Thoracic aorta (tissue), 2 donors: ENCODE measurements around the gene ZDHHC22. TPM values are rescaled to one million over a fixed set of nuclear protein-coding genes. Genes with fewer than 3 reads are reported as not detected.

Source experiments
- ATAC-seq: fragments of 150-250 bp; one replicate; pipeline ENCODE4 v1.8.0; 2017; ENCODE audit warnings: low read depth; ENCODE audit not compliant: insufficient number of reproducible peaks, low FRiP score
- DNase-seq: peaks from one replicate; pipeline ENCODE4 v3.0.0-alpha.2; 2020; ENCODE audit warnings: low spot score
- H3K27ac ChIP-seq, 2 donors: fragments of 200-600 bp; sonication (generic); 1 replicate in 1 of 2; 2 replicates in 1 of 2; pipeline ENCODE4 v1.5.1; 2016; ENCODE audit warnings: mild to moderate bottlenecking in 2 of 2, moderate library complexity in 2 of 2
- H3K27me3 ChIP-seq: fragments of 200-600 bp; sonication (generic); replicated peaks from 2 replicates; pipeline ENCODE4 v1.6.0; 2016; ENCODE audit warnings: mild to moderate bottlenecking; ENCODE audit not compliant: insufficient read depth
- H3K36me3 ChIP-seq: fragments of 200-600 bp; sonication (generic); one replicate; pipeline ENCODE4 v1.5.1; 2016
- H3K4me1 ChIP-seq, 2 donors: fragments of 200-600 bp; sonication (generic); 1 replicate in 1 of 2; 2 replicates in 1 of 2; pipeline versions ENCODE4 v1.5.1 to v1.6.0; 2016; ENCODE audit warnings: low read depth in 2 of 2, mild to moderate bottlenecking in 1 of 2; ENCODE audit not compliant: control insufficient read depth in 1 of 2
- H3K4me3 ChIP-seq: fragments of 200-600 bp; sonication (generic); 2 replicates; pipeline ENCODE4 v1.5.1; 2016; ENCODE audit warnings: mild to moderate bottlenecking
- H3K9me3 ChIP-seq: fragments of 200-600 bp; sonication (generic); 2 replicates; pipeline ENCODE4 v1.5.1; 2016
- CTCF ChIP-seq: fragments of 200-600 bp; sonication (generic); IDR thresholded peaks from one replicate; pipeline ENCODE4 v1.5.1; 2019; ENCODE audit warnings: antibody characterized with exemption
- total RNA-seq, 2 donors: library from RNA; depleted of rRNA; stranded (reverse); fragments of >200 nt; gene quantifications; one replicate each; pipeline versions ENCODE4 v1.1.0 to v1.2.3, GENCODE V29; 2016

The ZDHHC22 gene
- total RNA-seq, 2 donors from 2014 or later: not detected

GRCh38 chr14:77151245-77151644, 9.7 kb upstream of the ZDHHC22 start:
- peak; percentile 8 for TF ChIP-seq CTCF
- H3K36me3 ChIP-seq: no peaks in the 10 kb centered on the region
- no peak overlapping the region for H3K27ac ChIP-seq
- no peak for ATAC-seq
- no peaks in the 10 kb centered on the region for H3K9me3 ChIP-seq
- no peak for DNase-seq
- H3K27me3 ChIP-seq: no peaks in the 10 kb centered on the region
- peaks cover 0 to 14% of the 10 kb centered on the region in 2 donors for H3K4me1 ChIP-seq
- no peak overlapping the region for H3K4me3 ChIP-seq

GRCh38 chr14:77148510-77149231, 7.1 kb upstream of the ZDHHC22 start:
- DNase-seq (no peak), ATAC-seq (no peak)
- no peak overlapping the region for H3K4me3 ChIP-seq
- H3K9me3 ChIP-seq: no peaks in the 10 kb centered on the region
- no peak overlapping the region for H3K27ac ChIP-seq
- no peak for TF ChIP-seq CTCF
- H3K4me1 ChIP-seq: no peaks in the 10 kb centered on the region
- H3K27me3 ChIP-seq: no peaks in the 10 kb centered on the region
- no peaks in the 10 kb centered on the region for H3K36me3 ChIP-seq

GRCh38 chr14:77145975-77146740, 4.6 kb upstream of the ZDHHC22 start:
- H3K27me3 ChIP-seq: no peaks in the 10 kb centered on the region
- H3K4me1 ChIP-seq: peaks cover 4 to 8% of the 10 kb centered on the region in 2 donors
- DNase-seq (no peak), ATAC-seq (no peak)
- TF ChIP-seq CTCF: no peak
- H3K9me3 ChIP-seq: no peaks in the 10 kb centered on the region
- H3K4me3 ChIP-seq: no peak overlapping the region
- no peak overlapping the region for H3K27ac ChIP-seq
- no peaks in the 10 kb centered on the region for H3K36me3 ChIP-seq

GRCh38 chr14:77144412-77145115, 3.0 kb upstream of the ZDHHC22 start:
- no peak overlapping the region for H3K27ac ChIP-seq
- no peaks in the 10 kb centered on the region for H3K9me3 ChIP-seq
- no peak for TF ChIP-seq CTCF
- DNase-seq (no peak), ATAC-seq (no peak)
- no peaks in the 10 kb centered on the region for H3K36me3 ChIP-seq
- H3K4me1 ChIP-seq: peaks cover 17 to 24% of the 10 kb centered on the region in 2 donors
- H3K27me3 ChIP-seq: peaks cover under 1% of the 10 kb centered on the region
- H3K4me3 ChIP-seq: no peak overlapping the region

GRCh38 chr14:77143071-77143470, 1.5 kb upstream of the ZDHHC22 start:
- H3K27me3 ChIP-seq: peaks cover 12% of the 10 kb centered on the region
- ATAC-seq (no peak), DNase-seq (no peak)
- TF ChIP-seq CTCF: no peak
- H3K4me1 ChIP-seq: peaks cover 20 to 28% of the 10 kb centered on the region in 2 donors
- H3K4me3 ChIP-seq: no peak overlapping the region
- H3K27ac ChIP-seq: no peak overlapping the region
- no peaks in the 10 kb centered on the region for H3K9me3 ChIP-seq
- no peaks in the 10 kb centered on the region for H3K36me3 ChIP-seq
